ENCODE data around the gene STK38L. TPM values are rescaled to one million over a fixed set of nuclear protein-coding genes. Genes with fewer than 3 reads are reported as not detected.
A peak's percentile ranks its signal among the peaks of the same experiment; 100 is the strongest.

Gene STK38L
- total and polyA plus RNA-seq, 2 donors (not counting 1 experiment from before 2014, with no cell fraction given) = 16.5 to 19.9 TPM

GRCh38 chr12:27299102-27299501 lies 55.0 kb downstream of the STK38L start:
- Histone ChIP-seq H3K9me3 (ENCODE audit: control insufficient read depth, insufficient read depth, low read depth, low read length) (no peaks in the 10 kb centered on the region), H2AFZ (ENCODE audit: low read length) (no peak overlapping the region), H3K36me3 (ENCODE audit: control insufficient read depth, insufficient read depth, low read length) (no peaks in the 10 kb centered on the region), H3K27ac (ENCODE audit: insufficient read depth, low read length) (no peak overlapping the region), H3K9ac (ENCODE audit: insufficient read depth, low read length) (no peak overlapping the region), H3K27me3 (ENCODE audit: control insufficient read depth, insufficient read depth, low read length) (no peaks in the 10 kb centered on the region), H4K20me1 (ENCODE audit: control insufficient read depth, extremely low read depth, insufficient read depth, low read length) (no peaks in the 10 kb centered on the region), H3K4me2 (ENCODE audit: extremely low read depth, insufficient read depth, low read length) (no peak overlapping the region), H3K79me2 (ENCODE audit: control insufficient read depth, insufficient read depth, low read length) (no peaks in the 10 kb centered on the region), H3K4me1 (ENCODE audit: control insufficient read depth, extremely low read depth, insufficient read depth, low read length) (peaks cover 4% of the 10 kb centered on the region), H3K4me3 (replicated peaks in 1 of 4; ENCODE audit: control extremely low read depth in 1 of 4, insufficient read depth in 1 of 4, low read depth in 3 of 4, low read length in 4 of 4) (no peak overlapping the region)
- TF ChIP-seq, protein P1, sequence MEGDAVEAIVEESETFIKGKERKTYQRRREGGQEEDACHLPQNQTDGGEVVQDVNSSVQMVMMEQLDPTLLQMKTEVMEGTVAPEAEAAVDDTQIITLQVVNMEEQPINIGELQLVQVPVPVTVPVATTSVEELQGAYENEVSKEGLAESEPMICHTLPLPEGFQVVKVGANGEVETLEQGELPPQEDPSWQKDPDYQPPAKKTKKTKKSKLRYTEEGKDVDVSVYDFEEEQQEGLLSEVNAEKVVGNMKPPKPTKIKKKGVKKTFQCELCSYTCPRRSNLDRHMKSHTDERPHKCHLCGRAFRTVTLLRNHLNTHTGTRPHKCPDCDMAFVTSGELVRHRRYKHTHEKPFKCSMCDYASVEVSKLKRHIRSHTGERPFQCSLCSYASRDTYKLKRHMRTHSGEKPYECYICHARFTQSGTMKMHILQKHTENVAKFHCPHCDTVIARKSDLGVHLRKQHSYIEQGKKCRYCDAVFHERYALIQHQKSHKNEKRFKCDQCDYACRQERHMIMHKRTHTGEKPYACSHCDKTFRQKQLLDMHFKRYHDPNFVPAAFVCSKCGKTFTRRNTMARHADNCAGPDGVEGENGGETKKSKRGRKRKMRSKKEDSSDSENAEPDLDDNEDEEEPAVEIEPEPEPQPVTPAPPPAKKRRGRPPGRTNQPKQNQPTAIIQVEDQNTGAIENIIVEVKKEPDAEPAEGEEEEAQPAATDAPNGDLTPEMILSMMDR (conservative IDR thresholded peaks at IDR 0.05 in 1 of 2, IDR thresholded peaks at IDR 0.05 in 1 of 2; ENCODE audit: low read depth in 1 of 2, low read length in 2 of 2) = no peak
- no peak for TF ChIP-seq EZH2 (IDR thresholded peaks at IDR 0.05; ENCODE audit: low read length, missing control alignments)
- no peak for DNase-seq (ENCODE audit: low read depth in 2 of 2)

GRCh38 chr12:27300226-27300625 lies 56.1 kb downstream of the STK38L start:
- no peak overlapping the region for H3K4me2 ChIP-seq (ENCODE audit: extremely low read depth, insufficient read depth, low read length)
- H4K20me1 ChIP-seq (ENCODE audit: control insufficient read depth, extremely low read depth, insufficient read depth, low read length) = no peaks in the 10 kb centered on the region
- no peak overlapping the region for H3K9ac ChIP-seq (ENCODE audit: insufficient read depth, low read length)
- no peaks in the 10 kb centered on the region for H3K36me3 ChIP-seq (ENCODE audit: control insufficient read depth, insufficient read depth, low read length)
- no peaks in the 10 kb centered on the region for H3K79me2 ChIP-seq (ENCODE audit: control insufficient read depth, insufficient read depth, low read length)
- DNase-seq (ENCODE audit: low read depth in 2 of 2) = no peak
- H3K4me3 ChIP-seq (replicated peaks in 1 of 4; ENCODE audit: control extremely low read depth in 1 of 4, insufficient read depth in 1 of 4, low read depth in 3 of 4, low read length in 4 of 4) = no peak overlapping the region
- no peaks in the 10 kb centered on the region for H3K9me3 ChIP-seq (ENCODE audit: control insufficient read depth, insufficient read depth, low read depth, low read length)
- H3K27me3 ChIP-seq (ENCODE audit: control insufficient read depth, insufficient read depth, low read length) = no peaks in the 10 kb centered on the region
- no peak overlapping the region for H2AFZ ChIP-seq (ENCODE audit: low read length)
- H3K27ac ChIP-seq (ENCODE audit: insufficient read depth, low read length) = no peak overlapping the region
- peaks cover 4% of the 10 kb centered on the region for H3K4me1 ChIP-seq (ENCODE audit: control insufficient read depth, extremely low read depth, insufficient read depth, low read length)
- TF ChIP-seq EZH2 (IDR thresholded peaks at IDR 0.05; ENCODE audit: low read length, missing control alignments) = no peak
- TF ChIP-seq, protein P1 (conservative IDR thresholded peaks at IDR 0.05 in 1 of 2, IDR thresholded peaks at IDR 0.05 in 1 of 2; ENCODE audit: low read depth in 1 of 2, low read length in 2 of 2) = no peak

- H4K20me1 ChIP-seq (ENCODE audit: control insufficient read depth, extremely low read depth, insufficient read depth, low read length) = no peaks in the 10 kb centered on the region
- DNase-seq (ENCODE audit: low read depth in 2 of 2) = peak in 1 of 2 donors; percentile 48
- H3K4me3 ChIP-seq (replicated peaks in 1 of 4; ENCODE audit: control extremely low read depth in 1 of 4, insufficient read depth in 1 of 4, low read depth in 3 of 4, low read length in 4 of 4) = no peak overlapping the region
- H3K27ac ChIP-seq (ENCODE audit: insufficient read depth, low read length) = no peak overlapping the region
- H3K9ac ChIP-seq (ENCODE audit: insufficient read depth, low read length) = no peak overlapping the region
- no peak overlapping the region for H3K4me2 ChIP-seq (ENCODE audit: extremely low read depth, insufficient read depth, low read length)
- H3K36me3 ChIP-seq (ENCODE audit: control insufficient read depth, insufficient read depth, low read length) = no peaks in the 10 kb centered on the region
- H2AFZ ChIP-seq (ENCODE audit: low read length) = no peak overlapping the region
- H3K79me2 ChIP-seq (ENCODE audit: control insufficient read depth, insufficient read depth, low read length) = no peaks in the 10 kb centered on the region
- H3K9me3 ChIP-seq (ENCODE audit: control insufficient read depth, insufficient read depth, low read depth, low read length) = no peaks in the 10 kb centered on the region
- no peaks in the 10 kb centered on the region for H3K27me3 ChIP-seq (ENCODE audit: control insufficient read depth, insufficient read depth, low read length)
- TF ChIP-seq EZH2 (IDR thresholded peaks at IDR 0.05; ENCODE audit: low read length, missing control alignments) = no peak
- TF ChIP-seq, protein P1 (conservative IDR thresholded peaks at IDR 0.05 in 1 of 2, IDR thresholded peaks at IDR 0.05 in 1 of 2; ENCODE audit: low read depth in 1 of 2, low read length in 2 of 2) = no peak
- peaks cover 4% of the 10 kb centered on the region for H3K4me1 ChIP-seq (ENCODE audit: control insufficient read depth, extremely low read depth, insufficient read depth, low read length)
Observed at GRCh38 chr12:27303139-27304111, 59.3 kb downstream of the STK38L start.

Measured in fibroblast of lung (primary cell).